Upper lobe of right lung (tissue), 1 donor: ENCODE data around the gene RAI14. TPM values are rescaled to one million over a fixed set of nuclear protein-coding genes. Genes with fewer than 3 reads are reported as not detected.

Source experiments
- ATAC-seq: fragments of 200-7000 bp; cut with Tn5 transposase; one replicate; pipeline ENCODE4 v1.9.1; 2020; ENCODE audit warnings: mild to moderate bottlenecking, moderate library complexity
- DNase-seq: peaks from one replicate; pipeline ENCODE4 v3.0.0-alpha.2; 2020
- H3K27ac ChIP-seq: fragments of 200-600 bp; one replicate; pipeline ENCODE4 v1.8.0; 2022
- H3K27me3 ChIP-seq: fragments of 200-600 bp; one replicate; pipeline ENCODE4 v1.8.0; 2022; ENCODE audit warnings: mild to moderate bottlenecking
- H3K36me3 ChIP-seq: fragments of 200-600 bp; one replicate; pipeline ENCODE4 v1.8.0; 2022
- H3K4me1 ChIP-seq: fragments of 200-600 bp; one replicate; pipeline ENCODE4 v1.8.0; 2022
- H3K4me3 ChIP-seq: fragments of 200-600 bp; one replicate; pipeline ENCODE4 v1.8.0; 2022; ENCODE audit warnings: mild to moderate bottlenecking
- H3K9me3 ChIP-seq: fragments of 200-600 bp; one replicate; pipeline ENCODE4 v1.8.0; 2022
- CTCF ChIP-seq: fragments of 200-600 bp; IDR thresholded peaks from one replicate; pipeline ENCODE4 v1.8.0; 2022; ENCODE audit warnings: antibody characterized with exemption
- intact Hi-C: fragments of 100-400 bp; cut with DNase I; formaldehyde crosslinking; loops from one replicate; pipeline ENCODE4 v1.11.0; 2022
- total RNA-seq: library from RNA; stranded (reverse); fragmentation: NEBNext Ultra II Directional; extraction: Animal tissue kit (Norgen Biotek cat#: 25700); gene quantifications from one replicate; pipeline ENCODE4 v1.2.1, GENCODE V29; 2021
- donor health status: DM: no; HTN: yes; CAD: no; lungs with severe emphysema.

The RAI14 gene
- total RNA-seq, 1 donor from 2014 or later = 79.6 TPM

GRCh38 chr5:34611464-34612415 lies 44.4 kb upstream of the RAI14 start:
- ATAC-seq (no peak), DNase-seq (no peak)
- no peaks in the 10 kb centered on the region for H3K36me3 ChIP-seq
- no peaks in the 10 kb centered on the region for H3K9me3 ChIP-seq
- intact Hi-C loops = no loop called here
- no peaks in the 10 kb centered on the region for H3K27me3 ChIP-seq
- H3K4me3 ChIP-seq = no peak overlapping the region
- H3K27ac ChIP-seq = no peak overlapping the region
- peaks cover 16% of the 10 kb centered on the region for H3K4me1 ChIP-seq
- no peak for TF ChIP-seq CTCF

- no peaks in the 10 kb centered on the region for H3K27me3 ChIP-seq
- intact Hi-C loops = no loop called here
- no peaks in the 10 kb centered on the region for H3K36me3 ChIP-seq
- no peak for TF ChIP-seq CTCF
- H3K4me1 ChIP-seq = no peaks in the 10 kb centered on the region
- H3K4me3 ChIP-seq = no peak overlapping the region
- H3K9me3 ChIP-seq = no peaks in the 10 kb centered on the region
- DNase-seq (no peak), ATAC-seq (no peak)
- H3K27ac ChIP-seq = no peak overlapping the region
These were observed 39.5 kb upstream of the RAI14 start for GRCh38 chr5:34616651-34617050.

GRCh38 chr5:34618371-34619065 lies 37.6 kb upstream of the RAI14 start:
- Histone ChIP-seq H3K36me3 (no peaks in the 10 kb centered on the region), H3K27ac (no peak overlapping the region), H3K4me3 (no peak overlapping the region), H3K27me3 (no peaks in the 10 kb centered on the region), H3K4me1 (no peaks in the 10 kb centered on the region), H3K9me3 (no peaks in the 10 kb centered on the region)
- intact Hi-C loops = no loop called here
- TF ChIP-seq CTCF = no peak
- no peak for DNase-seq
- ATAC-seq = no peak

- Histone ChIP-seq H3K4me1 (no peaks in the 10 kb centered on the region), H3K27me3 (no peaks in the 10 kb centered on the region), H3K27ac (no peak overlapping the region), H3K36me3 (no peaks in the 10 kb centered on the region), H3K9me3 (no peaks in the 10 kb centered on the region), H3K4me3 (no peak overlapping the region)
- intact Hi-C loops = no loop called here
- ATAC-seq (no peak), DNase-seq (no peak)
- no peak for TF ChIP-seq CTCF
These were observed 35.9 kb upstream of the RAI14 start for GRCh38 chr5:34620185-34620584.

- Histone ChIP-seq H3K36me3 (no peaks in the 10 kb centered on the region), H3K27ac (no peak overlapping the region), H3K4me3 (no peak overlapping the region), H3K9me3 (no peaks in the 10 kb centered on the region), H3K27me3 (no peaks in the 10 kb centered on the region), H3K4me1 (no peaks in the 10 kb centered on the region)
- ATAC-seq (no peak), DNase-seq (no peak)
- no peak for TF ChIP-seq CTCF
- intact Hi-C loops = no loop called here
These were observed 34.6 kb upstream of the RAI14 start for GRCh38 chr5:34621277-34622097.
